HG03342 (cell line): ENCODE measurements around the gene MAL.
"Not testable (repeated sequence)": the region's sequence is repeated elsewhere in the genome, so short reads cannot be mapped to it uniquely, and the experiment has no call there.

ENCODE experiments used
- ATAC-seq: cut with Tn5 transposase; IDR thresholded peaks from one replicate; pipeline ENCODE4 v1.9.1; 2021; ENCODE audit warnings: mild to moderate bottlenecking, moderate library complexity; ENCODE audit not compliant: unreplicated experiment

The MAL gene

GRCh38 chr2:95087379-95087778 is 61.9 kb downstream of the MAL start:
- ATAC-seq, result no peak

DNA sequence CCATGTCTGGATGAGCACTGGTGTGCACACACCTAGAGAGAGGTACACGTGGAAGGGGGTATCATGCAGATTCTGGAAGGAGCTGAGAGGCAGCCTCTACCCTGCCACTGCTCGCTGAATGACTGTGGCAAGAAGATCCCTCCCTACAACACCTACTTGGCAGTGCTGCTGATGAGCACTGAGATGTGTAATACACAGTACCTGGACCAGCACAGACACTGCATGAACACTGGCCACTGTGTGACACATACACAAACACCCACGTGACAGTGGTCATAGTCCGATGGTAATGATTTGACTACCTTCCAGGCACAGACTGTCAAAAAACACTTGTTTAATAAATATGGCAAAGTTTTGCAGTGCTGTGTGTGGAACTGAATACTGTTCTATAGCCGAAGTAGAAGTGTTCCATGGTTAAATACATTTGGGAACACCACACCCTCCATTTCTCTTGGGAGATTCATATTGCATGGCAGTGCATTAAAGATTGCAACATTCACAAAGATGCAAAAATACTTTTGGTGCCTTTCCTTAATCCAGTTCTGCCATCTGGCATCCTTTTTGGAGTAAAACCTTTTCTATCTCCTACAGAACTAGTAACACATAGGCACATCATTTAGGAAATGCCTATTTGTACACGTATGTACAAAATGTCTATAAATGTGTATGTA is 66.5 kb downstream of the MAL start:
- ATAC-seq, result no peak

- not testable (repeated sequence) for ATAC-seq
Observed at GRCh38 chr2:95098273-95098672, 72.8 kb downstream of the MAL start.

- no peak for ATAC-seq
Observed at GRCh38 chr2:95099910-95100309, 74.4 kb downstream of the MAL start.
